ENCODE data around the gene CHN2.

CHN2 gene

DNA sequence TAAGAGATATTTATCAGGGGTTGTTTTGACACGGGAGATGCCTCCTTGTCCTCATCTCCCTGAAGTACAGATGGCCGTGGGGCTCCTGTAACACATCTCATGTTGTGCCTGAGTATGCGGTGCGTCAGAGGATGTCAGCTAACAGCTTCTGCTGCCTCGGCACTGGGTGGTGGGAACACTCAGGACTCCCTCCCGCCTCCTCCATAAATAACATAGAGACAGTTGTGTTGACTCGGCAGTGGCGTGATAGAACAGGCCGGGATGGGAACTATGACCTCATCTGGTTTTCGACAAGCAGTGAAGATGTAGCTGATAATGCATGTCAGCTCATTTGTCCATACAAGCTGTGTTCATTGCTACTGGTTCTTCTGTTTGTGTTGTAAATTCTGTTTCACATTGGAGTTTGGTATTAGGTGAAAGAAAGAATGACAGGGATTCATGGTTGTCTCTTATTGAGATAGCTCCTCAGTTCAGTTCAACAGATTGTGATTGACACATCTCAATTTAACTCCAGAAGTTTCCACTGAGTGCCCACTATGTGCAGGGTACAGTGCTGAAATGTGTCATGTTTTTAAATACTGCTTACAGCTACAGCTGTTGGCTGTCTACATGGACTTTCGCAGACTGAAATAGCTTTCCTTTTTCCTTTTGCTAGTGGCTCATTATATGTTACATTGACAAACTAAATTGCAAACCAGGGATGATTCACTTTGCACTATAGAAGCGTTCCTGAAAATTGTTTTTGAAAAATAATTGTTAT, 87.4 kb downstream of the CHN2 start:
- H3K4me3 ChIP-seq (ENCODE audit: control insufficient read depth, low read depth, low read length): no peak overlapping the region
- TF ChIP-seq, protein P1, sequence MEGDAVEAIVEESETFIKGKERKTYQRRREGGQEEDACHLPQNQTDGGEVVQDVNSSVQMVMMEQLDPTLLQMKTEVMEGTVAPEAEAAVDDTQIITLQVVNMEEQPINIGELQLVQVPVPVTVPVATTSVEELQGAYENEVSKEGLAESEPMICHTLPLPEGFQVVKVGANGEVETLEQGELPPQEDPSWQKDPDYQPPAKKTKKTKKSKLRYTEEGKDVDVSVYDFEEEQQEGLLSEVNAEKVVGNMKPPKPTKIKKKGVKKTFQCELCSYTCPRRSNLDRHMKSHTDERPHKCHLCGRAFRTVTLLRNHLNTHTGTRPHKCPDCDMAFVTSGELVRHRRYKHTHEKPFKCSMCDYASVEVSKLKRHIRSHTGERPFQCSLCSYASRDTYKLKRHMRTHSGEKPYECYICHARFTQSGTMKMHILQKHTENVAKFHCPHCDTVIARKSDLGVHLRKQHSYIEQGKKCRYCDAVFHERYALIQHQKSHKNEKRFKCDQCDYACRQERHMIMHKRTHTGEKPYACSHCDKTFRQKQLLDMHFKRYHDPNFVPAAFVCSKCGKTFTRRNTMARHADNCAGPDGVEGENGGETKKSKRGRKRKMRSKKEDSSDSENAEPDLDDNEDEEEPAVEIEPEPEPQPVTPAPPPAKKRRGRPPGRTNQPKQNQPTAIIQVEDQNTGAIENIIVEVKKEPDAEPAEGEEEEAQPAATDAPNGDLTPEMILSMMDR (IDR thresholded peaks at IDR 0.05; ENCODE audit: control insufficient read depth, insufficient read depth, low read depth, low read length, missing control alignments): no peak
- DNase-seq (ENCODE audit: low read depth): no peak

- no peak for DNase-seq (ENCODE audit: low read depth)
- H3K4me3 ChIP-seq (ENCODE audit: control insufficient read depth, low read depth, low read length): no peak overlapping the region
These were observed 88.3 kb downstream of the CHN2 start for GRCh38 chr7:29282819-29283414.

GRCh38 chr7:29284696-29285443, 90.3 kb downstream of the CHN2 start:
- no peak for DNase-seq (ENCODE audit: low read depth)
- no peak overlapping the region for H3K4me3 ChIP-seq (ENCODE audit: control insufficient read depth, low read depth, low read length)
- TF ChIP-seq, protein P1 (IDR thresholded peaks at IDR 0.05; ENCODE audit: control insufficient read depth, insufficient read depth, low read depth, low read length, missing control alignments): no peak

More at GRCh38 chr7:29282819-29283414, 88.3 kb downstream of the CHN2 start:
- TF ChIP-seq, protein P1 (IDR thresholded peaks at IDR 0.05; ENCODE audit: control insufficient read depth, insufficient read depth, low read depth, low read length, missing control alignments): no peak

- H3K4me3 ChIP-seq (ENCODE audit: control insufficient read depth, low read depth, low read length): no peak overlapping the region
- TF ChIP-seq, protein P1 (IDR thresholded peaks at IDR 0.05; ENCODE audit: control insufficient read depth, insufficient read depth, low read depth, low read length, missing control alignments): no peak
- peak; percentile 62 for DNase-seq (ENCODE audit: low read depth)
These were observed 90.8 kb downstream of the CHN2 start for GRCh38 chr7:29285444-29285793.

DNA sequence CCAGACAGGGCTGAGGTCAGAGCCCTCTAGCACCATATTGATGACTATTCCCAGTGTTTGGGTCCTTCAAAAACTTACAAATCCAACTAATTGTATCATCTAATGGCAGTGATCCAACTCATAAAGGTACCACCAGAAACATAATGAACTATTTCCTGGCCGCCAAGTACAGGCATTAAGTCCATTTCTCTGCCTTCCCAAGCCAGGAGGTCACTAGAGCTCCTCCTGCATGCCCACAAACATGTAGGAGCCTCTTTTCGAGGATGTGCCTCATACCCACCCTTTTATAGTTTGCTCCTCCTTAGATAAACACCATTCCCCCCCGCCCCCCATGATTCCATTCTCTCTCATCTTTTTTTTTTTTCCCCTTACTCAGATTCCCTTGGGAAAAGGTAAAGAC, 91.3 kb downstream of the CHN2 start:
- no peak overlapping the region for H3K4me3 ChIP-seq (ENCODE audit: control insufficient read depth, low read depth, low read length)
- TF ChIP-seq, protein P1 (IDR thresholded peaks at IDR 0.05; ENCODE audit: control insufficient read depth, insufficient read depth, low read depth, low read length, missing control alignments): no peak
- no peak for DNase-seq (ENCODE audit: low read depth)

GRCh38 chr7:29287366-29287765, 92.8 kb downstream of the CHN2 start:
- no peak for DNase-seq (ENCODE audit: low read depth)

More at GRCh38 chr7:29287366-29287765, 92.8 kb downstream of the CHN2 start:
- H3K4me3 ChIP-seq (ENCODE audit: control insufficient read depth, low read depth, low read length): no peak overlapping the region
- TF ChIP-seq, protein P1 (IDR thresholded peaks at IDR 0.05; ENCODE audit: control insufficient read depth, insufficient read depth, low read depth, low read length, missing control alignments): no peak
